GM18526 (cell line): Measurements from ENCODE around the gene SPAG16.

Experiments used
- POLR2A ChIP-seq: IDR thresholded peaks from 3 replicates; pipeline ENCODE4 v1.6.1; 2011; ENCODE audit not compliant: insufficient read length; ENCODE audit errors: extremely low read depth

SPAG16 gene

GRCh38 chr2:214217599-214217998, 933.3 kb downstream of the SPAG16 start:
- TF ChIP-seq POLR2A: no peak

- no peak for TF ChIP-seq POLR2A
Observed at GRCh38 chr2:214220251-214220650, 936.0 kb downstream of the SPAG16 start.

- no peak for TF ChIP-seq POLR2A
Observed at GRCh38 chr2:214226061-214226460, 941.8 kb downstream of the SPAG16 start.

GRCh38 chr2:214232271-214232670, 948.0 kb downstream of the SPAG16 start:
- TF ChIP-seq POLR2A: no peak

- no peak for TF ChIP-seq POLR2A
Observed at GRCh38 chr2:214233164-214233563, 948.9 kb downstream of the SPAG16 start.

GRCh38 chr2:214242797-214243196, 958.5 kb downstream of the SPAG16 start:
- no peak for TF ChIP-seq POLR2A

- TF ChIP-seq POLR2A: no peak
Observed at GRCh38 chr2:214244847-214245246, 960.6 kb downstream of the SPAG16 start.

- no peak for TF ChIP-seq POLR2A
Observed at GRCh38 chr2:214246417-214246816, 962.2 kb downstream of the SPAG16 start.

- no peak for TF ChIP-seq POLR2A
Observed at GRCh38 chr2:214247531-214247930, 963.3 kb downstream of the SPAG16 start.

- TF ChIP-seq POLR2A: no peak
Observed at GRCh38 chr2:214255046-214255445, 970.8 kb downstream of the SPAG16 start.

- no peak for TF ChIP-seq POLR2A
Observed at GRCh38 chr2:214261683-214262082, 977.4 kb downstream of the SPAG16 start.

- no peak for TF ChIP-seq POLR2A
Observed at GRCh38 chr2:214264171-214264570, 979.9 kb downstream of the SPAG16 start.

- TF ChIP-seq POLR2A: no peak
Observed at GRCh38 chr2:214265991-214266489, 981.8 kb downstream of the SPAG16 start.

- TF ChIP-seq POLR2A: no peak
Observed at GRCh38 chr2:214277880-214278279, 993.6 kb downstream of the SPAG16 start.

GRCh38 chr2:214286011-214286410, 1001.7 kb downstream of the SPAG16 start:
- no peak for TF ChIP-seq POLR2A

- no peak for TF ChIP-seq POLR2A
Observed at GRCh38 chr2:214293593-214293992, 1009.3 kb downstream of the SPAG16 start.

- TF ChIP-seq POLR2A: no peak
Observed at GRCh38 chr2:214294426-214294825, 1010.2 kb downstream of the SPAG16 start.

- no peak for TF ChIP-seq POLR2A
Observed at GRCh38 chr2:214297423-214297822, 1013.2 kb downstream of the SPAG16 start.

GRCh38 chr2:214310319-214310718, 1026.1 kb downstream of the SPAG16 start:
- TF ChIP-seq POLR2A: no peak
